Measurements from ENCODE around the gene KCNK10. TPM values are rescaled to one million over a fixed set of nuclear protein-coding genes. Genes with fewer than 3 reads are reported as not detected.
"Not testable (repeated sequence)": the region's sequence is repeated elsewhere in the genome, so short reads cannot be mapped to it uniquely, and the experiment has no call there.

The KCNK10 gene
- total RNA-seq, 1 donor from 2014 or later: not detected

GRCh38 chr14:88276923-88277596 is 46.0 kb downstream of the KCNK10 start:
- H3K36me3 ChIP-seq (ENCODE audit: control insufficient read depth in 3 of 3, insufficient read depth in 3 of 3, low read length in 3 of 3): no peaks in the 10 kb centered on the region
- H3K9me3 ChIP-seq (ENCODE audit: control insufficient read depth in 3 of 3, low read length in 3 of 3): no peaks in the 10 kb centered on the region
- H3K27me3 ChIP-seq (ENCODE audit: control insufficient read depth in 3 of 3, insufficient read depth in 3 of 3, low read length in 3 of 3): peaks cover 0 to 4% (median 0%) of the 10 kb centered on the region in 3 donors
- no peak overlapping the region for H3K9ac ChIP-seq (ENCODE audit: low read depth in 1 of 3, low read length in 3 of 3)
- H3K27ac ChIP-seq (ENCODE audit: low read depth, low read length): no peak overlapping the region
- no peak overlapping the region for H3K4me3 ChIP-seq (ENCODE audit: low read length in 3 of 3)
- H3K4me1 ChIP-seq (ENCODE audit: control insufficient read depth in 3 of 3, insufficient read depth in 3 of 3, low read length in 3 of 3): no peaks in the 10 kb centered on the region

GRCh38 chr14:88272390-88273269 is 50.4 kb downstream of the KCNK10 start:
- Histone ChIP-seq H3K9me3 (ENCODE audit: control insufficient read depth in 3 of 3, low read length in 3 of 3) (no peaks in the 10 kb centered on the region), H3K27me3 (ENCODE audit: control insufficient read depth in 3 of 3, insufficient read depth in 3 of 3, low read length in 3 of 3) (peaks cover 0 to 13% (median 0%) of the 10 kb centered on the region in 3 donors), H3K4me3 (ENCODE audit: low read length in 3 of 3) (no peak overlapping the region), H3K27ac (ENCODE audit: low read depth, low read length) (no peak overlapping the region), H3K36me3 (ENCODE audit: control insufficient read depth in 3 of 3, insufficient read depth in 3 of 3, low read length in 3 of 3) (no peaks in the 10 kb centered on the region), H3K4me1 (ENCODE audit: control insufficient read depth in 3 of 3, insufficient read depth in 3 of 3, low read length in 3 of 3) (no peaks in the 10 kb centered on the region), H3K9ac (ENCODE audit: low read depth in 1 of 3, low read length in 3 of 3) (no peak overlapping the region)

- Histone ChIP-seq H3K36me3 (ENCODE audit: control insufficient read depth in 3 of 3, insufficient read depth in 3 of 3, low read length in 3 of 3) (no peaks in the 10 kb centered on the region), H3K4me3 (ENCODE audit: low read length in 3 of 3) (no peak overlapping the region), H3K4me1 (ENCODE audit: control insufficient read depth in 3 of 3, insufficient read depth in 3 of 3, low read length in 3 of 3) (no peaks in the 10 kb centered on the region), H3K9ac (ENCODE audit: low read depth in 1 of 3, low read length in 3 of 3) (no peak overlapping the region), H3K27me3 (ENCODE audit: control insufficient read depth in 3 of 3, insufficient read depth in 3 of 3, low read length in 3 of 3) (peaks cover 0 to 13% (median 0%) of the 10 kb centered on the region in 3 donors), H3K27ac (ENCODE audit: low read depth, low read length) (no peak overlapping the region), H3K9me3 (ENCODE audit: control insufficient read depth in 3 of 3, low read length in 3 of 3) (no peaks in the 10 kb centered on the region)
These were observed 51.9 kb downstream of the KCNK10 start for GRCh38 chr14:88271205-88271604.

- Histone ChIP-seq H3K4me1 (ENCODE audit: control insufficient read depth in 3 of 3, insufficient read depth in 3 of 3, low read length in 3 of 3) (no peaks in the 10 kb centered on the region), H3K27ac (ENCODE audit: low read depth, low read length) (no peak overlapping the region), H3K9ac (ENCODE audit: low read depth in 1 of 3, low read length in 3 of 3) (no peak overlapping the region), H3K36me3 (ENCODE audit: control insufficient read depth in 3 of 3, insufficient read depth in 3 of 3, low read length in 3 of 3) (no peaks in the 10 kb centered on the region), H3K4me3 (ENCODE audit: low read length in 3 of 3) (no peak overlapping the region), H3K27me3 (ENCODE audit: control insufficient read depth in 3 of 3, insufficient read depth in 3 of 3, low read length in 3 of 3) (peaks cover 0 to 13% (median 0%) of the 10 kb centered on the region in 3 donors), H3K9me3 (ENCODE audit: control insufficient read depth in 3 of 3, low read length in 3 of 3) (no peaks in the 10 kb centered on the region)
These were observed 52.3 kb downstream of the KCNK10 start for GRCh38 chr14:88270776-88271175.

- H3K27me3 ChIP-seq (ENCODE audit: control insufficient read depth in 3 of 3, insufficient read depth in 3 of 3, low read length in 3 of 3): peaks cover 0 to 13% (median 0%) of the 10 kb centered on the region in 3 donors
- H3K9me3 ChIP-seq (ENCODE audit: control insufficient read depth in 3 of 3, low read length in 3 of 3): no peaks in the 10 kb centered on the region
- no peaks in the 10 kb centered on the region for H3K36me3 ChIP-seq (ENCODE audit: control insufficient read depth in 3 of 3, insufficient read depth in 3 of 3, low read length in 3 of 3)
These were observed 53.2 kb downstream of the KCNK10 start for GRCh38 chr14:88269806-88270420.

GRCh38 chr14:88266474-88266873 is 56.6 kb downstream of the KCNK10 start:
- Histone ChIP-seq H3K27ac (ENCODE audit: low read depth, low read length) (no peak overlapping the region), H3K4me3 (ENCODE audit: low read length in 3 of 3) (no peak overlapping the region), H3K9ac (ENCODE audit: low read depth in 1 of 3, low read length in 3 of 3) (no peak overlapping the region), H3K36me3 (ENCODE audit: control insufficient read depth in 3 of 3, insufficient read depth in 3 of 3, low read length in 3 of 3) (no peaks in the 10 kb centered on the region), H3K4me1 (ENCODE audit: control insufficient read depth in 3 of 3, insufficient read depth in 3 of 3, low read length in 3 of 3) (no peaks in the 10 kb centered on the region), H3K27me3 (ENCODE audit: control insufficient read depth in 3 of 3, insufficient read depth in 3 of 3, low read length in 3 of 3) (peaks cover 0 to 8% (median 0%) of the 10 kb centered on the region in 3 donors), H3K9me3 (ENCODE audit: control insufficient read depth in 3 of 3, low read length in 3 of 3) (no peaks in the 10 kb centered on the region)

More at GRCh38 chr14:88269806-88270420, 53.2 kb downstream of the KCNK10 start:
- Histone ChIP-seq H3K4me1 (ENCODE audit: control insufficient read depth in 3 of 3, insufficient read depth in 3 of 3, low read length in 3 of 3) (no peaks in the 10 kb centered on the region), H3K9ac (ENCODE audit: low read depth in 1 of 3, low read length in 3 of 3) (no peak overlapping the region), H3K4me3 (ENCODE audit: low read length in 3 of 3) (no peak overlapping the region), H3K27ac (ENCODE audit: low read depth, low read length) (no peak overlapping the region)

- H3K36me3 ChIP-seq (ENCODE audit: control insufficient read depth in 3 of 3, insufficient read depth in 3 of 3, low read length in 3 of 3): no peaks in the 10 kb centered on the region
- H3K27me3 ChIP-seq (ENCODE audit: control insufficient read depth in 3 of 3, insufficient read depth in 3 of 3, low read length in 3 of 3): no peaks in the 10 kb centered on the region
- no peak overlapping the region for H3K27ac ChIP-seq (ENCODE audit: low read depth, low read length)
- H3K9ac ChIP-seq (ENCODE audit: low read depth in 1 of 3, low read length in 3 of 3): no peak overlapping the region
- H3K4me3 ChIP-seq (ENCODE audit: low read length in 3 of 3): no peak overlapping the region
- no peaks in the 10 kb centered on the region for H3K9me3 ChIP-seq (ENCODE audit: control insufficient read depth in 3 of 3, low read length in 3 of 3)
- H3K4me1 ChIP-seq (ENCODE audit: control insufficient read depth in 3 of 3, insufficient read depth in 3 of 3, low read length in 3 of 3): no peaks in the 10 kb centered on the region
These were observed 59.0 kb downstream of the KCNK10 start for GRCh38 chr14:88264116-88264515.

GRCh38 chr14:88261302-88261701 is 61.8 kb downstream of the KCNK10 start:
- H3K9ac ChIP-seq (ENCODE audit: low read depth in 1 of 3, low read length in 3 of 3); H3K27me3 ChIP-seq (ENCODE audit: control insufficient read depth in 3 of 3, insufficient read depth in 3 of 3, low read length in 3 of 3); H3K36me3 ChIP-seq (ENCODE audit: control insufficient read depth in 3 of 3, insufficient read depth in 3 of 3, low read length in 3 of 3); H3K9me3 ChIP-seq (ENCODE audit: control insufficient read depth in 3 of 3, low read length in 3 of 3); H3K4me3 ChIP-seq (ENCODE audit: low read length in 3 of 3); H3K27ac ChIP-seq (ENCODE audit: low read depth, low read length); H3K4me1 ChIP-seq (ENCODE audit: control insufficient read depth in 3 of 3, insufficient read depth in 3 of 3, low read length in 3 of 3): not testable (repeated sequence)

GRCh38 chr14:88258021-88258420 is 65.0 kb downstream of the KCNK10 start:
- no peaks in the 10 kb centered on the region for H3K9me3 ChIP-seq (ENCODE audit: control insufficient read depth in 3 of 3, low read length in 3 of 3)
- H3K9ac ChIP-seq (ENCODE audit: low read depth in 1 of 3, low read length in 3 of 3): no peak overlapping the region
- no peak overlapping the region for H3K4me3 ChIP-seq (ENCODE audit: low read length in 3 of 3)
- no peaks in the 10 kb centered on the region for H3K4me1 ChIP-seq (ENCODE audit: control insufficient read depth in 3 of 3, insufficient read depth in 3 of 3, low read length in 3 of 3)
- H3K27me3 ChIP-seq (ENCODE audit: control insufficient read depth in 3 of 3, insufficient read depth in 3 of 3, low read length in 3 of 3): peaks cover 0 to 10% (median 0%) of the 10 kb centered on the region in 3 donors
- no peak overlapping the region for H3K27ac ChIP-seq (ENCODE audit: low read depth, low read length)
- H3K36me3 ChIP-seq (ENCODE audit: control insufficient read depth in 3 of 3, insufficient read depth in 3 of 3, low read length in 3 of 3): no peaks in the 10 kb centered on the region

Data from skeletal muscle tissue (tissue), 4 donors.